ENCODE measurements around the gene CXXC1.
"Not testable (repeated sequence)": the region's sequence is repeated elsewhere in the genome, so short reads cannot be mapped to it uniquely, and the experiment has no call there.

CXXC1 gene

GRCh38 chr18:50289108-50289443 is 1.6 kb upstream of the CXXC1 start:
- DNase-seq = no peak
- no peak overlapping the region for H3K4me3 ChIP-seq
- H3K9me3 ChIP-seq = no peaks in the 10 kb centered on the region
- peaks cover 0 to 9% (median 7%) of the 10 kb centered on the region in 4 donors for H3K4me1 ChIP-seq
- H3K36me3 ChIP-seq = peaks cover 0 to 20% (median 16%) of the 10 kb centered on the region in 3 donors
- intact Hi-C loops (cut with DNase I; ENCODE audit: low total_unique reads) = loop anchor here (5.0 to 10.0 kb wide), 3 partner anchors 474 to 906 kb away; partner anchors contain the start of genes ACAA2, MEX3C and RPL17
- peaks cover 0 to 7% of the 10 kb centered on the region in 2 donors for H3K27me3 ChIP-seq
- H3K27ac ChIP-seq = no peak overlapping the region
- TF ChIP-seq, protein P1, sequence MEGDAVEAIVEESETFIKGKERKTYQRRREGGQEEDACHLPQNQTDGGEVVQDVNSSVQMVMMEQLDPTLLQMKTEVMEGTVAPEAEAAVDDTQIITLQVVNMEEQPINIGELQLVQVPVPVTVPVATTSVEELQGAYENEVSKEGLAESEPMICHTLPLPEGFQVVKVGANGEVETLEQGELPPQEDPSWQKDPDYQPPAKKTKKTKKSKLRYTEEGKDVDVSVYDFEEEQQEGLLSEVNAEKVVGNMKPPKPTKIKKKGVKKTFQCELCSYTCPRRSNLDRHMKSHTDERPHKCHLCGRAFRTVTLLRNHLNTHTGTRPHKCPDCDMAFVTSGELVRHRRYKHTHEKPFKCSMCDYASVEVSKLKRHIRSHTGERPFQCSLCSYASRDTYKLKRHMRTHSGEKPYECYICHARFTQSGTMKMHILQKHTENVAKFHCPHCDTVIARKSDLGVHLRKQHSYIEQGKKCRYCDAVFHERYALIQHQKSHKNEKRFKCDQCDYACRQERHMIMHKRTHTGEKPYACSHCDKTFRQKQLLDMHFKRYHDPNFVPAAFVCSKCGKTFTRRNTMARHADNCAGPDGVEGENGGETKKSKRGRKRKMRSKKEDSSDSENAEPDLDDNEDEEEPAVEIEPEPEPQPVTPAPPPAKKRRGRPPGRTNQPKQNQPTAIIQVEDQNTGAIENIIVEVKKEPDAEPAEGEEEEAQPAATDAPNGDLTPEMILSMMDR (IDR thresholded peaks at IDR 0.05) = no peak

DNA sequence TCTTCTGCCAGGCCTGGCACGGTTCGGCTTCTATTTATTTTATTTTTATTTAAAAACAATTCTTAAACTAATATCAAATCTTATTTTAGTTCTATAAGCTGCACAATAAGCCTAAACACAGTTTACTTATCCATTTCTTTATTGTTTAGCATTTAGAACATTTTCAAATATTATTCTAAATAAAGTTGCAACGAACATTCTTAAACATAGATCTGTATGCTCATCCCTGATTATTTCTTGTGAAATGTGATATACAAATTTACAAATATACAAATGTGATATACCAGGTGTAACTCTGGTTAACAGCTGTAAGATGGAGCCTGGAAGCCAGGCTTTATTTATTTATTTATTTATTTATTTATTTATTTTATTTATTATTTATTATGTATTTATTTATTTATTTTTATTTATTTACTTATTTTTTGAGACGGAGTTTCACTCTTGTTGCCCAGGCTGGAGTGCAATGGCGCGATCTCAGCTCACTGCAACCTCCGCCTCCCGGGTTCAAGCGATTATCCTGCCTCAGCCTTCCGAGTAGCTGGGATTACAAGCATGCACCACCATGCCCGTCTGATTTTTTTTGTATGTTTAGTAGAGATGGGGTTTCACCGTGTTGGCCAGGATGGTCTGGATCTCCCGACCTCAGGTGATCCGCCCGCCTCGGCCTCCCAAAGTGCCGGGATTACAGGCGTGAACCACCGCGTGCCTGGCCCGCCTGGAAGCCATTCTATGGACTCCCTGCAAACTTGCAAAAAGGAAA is 1.0 kb upstream of the CXXC1 start:
- intact Hi-C loops (cut with DNase I; ENCODE audit: low total_unique reads) = loop anchor here (5.0 to 10.0 kb wide), 3 partner anchors 474 to 906 kb away; partner anchors contain the start of genes ACAA2, MEX3C and RPL17
- Histone ChIP-seq H3K27ac (peak overlapping the region; percentile 90 to 91), H3K36me3 (peaks cover 4 to 26% (median 22%) of the 10 kb centered on the region in 3 donors), H3K4me3 (peak overlapping the region; percentile 70 to 91)
- H3K4me1 ChIP-seq, H3K9me3 ChIP-seq, H3K27me3 ChIP-seq, DNase-seq: not testable (repeated sequence)

DNA sequence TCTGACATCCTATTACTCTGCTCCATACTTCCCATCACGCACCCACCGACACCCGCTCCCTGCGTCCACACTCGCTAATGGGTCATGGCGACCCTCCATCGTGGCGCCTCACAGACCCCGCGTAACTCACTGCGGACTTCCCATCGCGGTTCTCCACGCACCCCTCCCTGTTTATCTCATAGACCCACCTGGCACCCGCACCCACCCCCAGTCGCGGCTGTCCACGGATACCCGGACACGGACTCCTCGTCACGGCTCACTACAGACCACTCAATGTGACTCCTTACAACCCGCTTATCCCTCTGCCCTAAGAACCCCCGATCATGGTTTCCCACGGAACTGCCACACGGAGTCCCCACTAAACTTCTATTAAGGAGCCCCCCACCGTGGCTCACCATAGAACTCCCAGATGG is 458 bp downstream of the CXXC1 start:
- no peak for DNase-seq

GRCh38 chr18:50286391-50287027 is 983 bp downstream of the CXXC1 start:
- Histone ChIP-seq H3K27me3 (peaks cover 0 to 7% of the 10 kb centered on the region in 2 donors), H3K4me1 (peaks cover 2 to 16% (median 13%) of the 10 kb centered on the region in 4 donors), H3K9me3 (no peaks in the 10 kb centered on the region), H3K27ac (peak overlapping the region; percentile 90 to 91), H3K36me3 (peaks cover 4 to 40% (median 33%) of the 10 kb centered on the region in 3 donors), H3K4me3 (peak overlapping the region; percentile 70 to 91)
- intact Hi-C loops (cut with DNase I; ENCODE audit: low total_unique reads) = loop anchor here (5.0 to 10.0 kb wide), 3 partner anchors 472 to 908 kb away; partner anchors contain the start of genes ACAA2, MEX3C and RPL17
- DNase-seq = no peak
- TF ChIP-seq, protein P1 (IDR thresholded peaks at IDR 0.05) = no peak

More for the DNA sequence above, 458 bp downstream of the CXXC1 start:
- Histone ChIP-seq H3K27ac (peak overlapping the region; percentile 90 to 91), H3K9me3 (no peaks in the 10 kb centered on the region), H3K27me3 (peaks cover 0 to 7% of the 10 kb centered on the region in 2 donors), H3K4me3 (peak overlapping the region; percentile 70 to 91), H3K4me1 (peaks cover 0 to 13% (median 10%) of the 10 kb centered on the region in 4 donors), H3K36me3 (peaks cover 4 to 40% (median 33%) of the 10 kb centered on the region in 3 donors)
- intact Hi-C loops (cut with DNase I; ENCODE audit: low total_unique reads) = loop anchor here (5.0 to 10.0 kb wide), 3 partner anchors 472 to 908 kb away; partner anchors contain the start of genes ACAA2, MEX3C and RPL17
- TF ChIP-seq, protein P1 (IDR thresholded peaks at IDR 0.05) = no peak

- Histone ChIP-seq H3K4me1 (peaks cover 5 to 16% (median 14%) of the 10 kb centered on the region in 4 donors), H3K36me3 (peaks cover 4 to 40% (median 33%) of the 10 kb centered on the region in 3 donors), H3K4me3 (peak overlapping the region in 1 of 2 donors; percentile 70), H3K9me3 (no peaks in the 10 kb centered on the region), H3K27ac (peak overlapping the region; percentile 90 to 91), H3K27me3 (peaks cover 0 to under 1% of the 10 kb centered on the region in 2 donors)
- no peak for DNase-seq
- intact Hi-C loops (cut with DNase I; ENCODE audit: low total_unique reads) = loop anchor here (5.0 to 10.0 kb wide), 3 partner anchors 471 to 909 kb away; partner anchors contain the start of genes ACAA2, MEX3C and RPL17
- TF ChIP-seq, protein P1 (IDR thresholded peaks at IDR 0.05) = no peak
These were observed 1.7 kb downstream of the CXXC1 start for GRCh38 chr18:50285631-50286321.

Data from tibial artery (tissue), 4 donors.